ENCODE measurements around the gene WDR70.

GRCh38 chr5:37755581-37755980, 376.5 kb downstream of the WDR70 start:
- no peak for TF ChIP-seq TAF1 (IDR thresholded peaks at IDR 0.05; ENCODE audit: low read depth, low read length)
- TF ChIP-seq CHD2 (IDR thresholded peaks at IDR 0.05; ENCODE audit: low read length), result no peak
